H9 (cell line): Measurements from ENCODE around the gene CDH3. TPM values are rescaled to one million over a fixed set of nuclear protein-coding genes. Genes with fewer than 3 reads are reported as not detected.

ENCODE experiments used
- DNase-seq: peaks from one replicate; pipeline ENCODE4 v3.0.0-alpha.2; 2017
- H2AFZ ChIP-seq: one replicate; pipeline ENCODE4 v1.6.1; 2013; ENCODE audit warnings: mild to moderate bottlenecking, low read length, control low read depth, moderate library complexity
- H2AK5ac ChIP-seq: 2 replicates; pipeline ENCODE4 v1.6.1; 2013; ENCODE audit warnings: low read length, control low read depth, mixed read lengths; ENCODE audit not compliant: insufficient read length
- H2BK120ac ChIP-seq: one replicate; pipeline ENCODE4 v1.6.1; 2013; ENCODE audit warnings: low read depth, mild to moderate bottlenecking, low read length, control low read depth, inconsistent platforms; ENCODE audit not compliant: poor library complexity, severe bottlenecking
- H2BK12ac ChIP-seq: 2 replicates; pipeline ENCODE4 v1.6.1; 2013; ENCODE audit warnings: low read length, control low read depth, mixed read lengths, low read depth; ENCODE audit not compliant: insufficient read length
- H2BK15ac ChIP-seq: 2 replicates; pipeline ENCODE4 v1.6.1; 2013; ENCODE audit warnings: low read depth, low read length, control low read depth
- H2BK20ac ChIP-seq: one replicate; pipeline ENCODE4 v1.6.1; 2013; ENCODE audit warnings: low read depth, mild to moderate bottlenecking, low read length, control low read depth, inconsistent platforms; ENCODE audit not compliant: poor library complexity, severe bottlenecking
- H2BK5ac ChIP-seq: 2 replicates; pipeline ENCODE4 v1.6.1; 2013; ENCODE audit warnings: low read length, control low read depth, mixed read lengths; ENCODE audit not compliant: insufficient read length
- H3K14ac ChIP-seq: 2 replicates; pipeline ENCODE4 v1.6.1; 2013; ENCODE audit warnings: low read length, control low read depth; ENCODE audit not compliant: insufficient read depth
- H3K18ac ChIP-seq: 2 replicates; pipeline ENCODE4 v1.6.1; 2013; ENCODE audit warnings: low read depth, mild to moderate bottlenecking, mixed read lengths, low read length, control low read depth; ENCODE audit not compliant: insufficient read length
- H3K23ac ChIP-seq: 2 replicates; pipeline ENCODE4 v1.6.1; 2013; ENCODE audit warnings: low read length, control low read depth, mixed read lengths, low read depth; ENCODE audit not compliant: insufficient read length
- H3K23me2 ChIP-seq: 2 replicates; pipeline ENCODE4 v1.6.1; 2013; ENCODE audit warnings: low read depth, mild to moderate bottlenecking, mixed read lengths, low read length, control low read depth; ENCODE audit not compliant: insufficient read length, poor library complexity, severe bottlenecking
- H3K27ac ChIP-seq: 2 replicates; pipeline ENCODE4 v1.5.1; 2013; ENCODE audit warnings: low read length, control low read depth, mixed read lengths, low read depth; ENCODE audit not compliant: insufficient read length
- H3K27me3 ChIP-seq: 2 replicates; pipeline ENCODE4 v1.6.1; 2013; ENCODE audit warnings: low read length, control low read depth, inconsistent platforms; ENCODE audit not compliant: insufficient read depth
- H3K4ac ChIP-seq: 2 replicates; pipeline ENCODE4 v1.6.1; 2013; ENCODE audit warnings: low read depth, mild to moderate bottlenecking, control low read depth, inconsistent platforms, low read length, moderate library complexity
- H3K4me1 ChIP-seq: 2 replicates; pipeline ENCODE4 v1.6.1; 2013; ENCODE audit warnings: low read length, control low read depth, inconsistent platforms; ENCODE audit not compliant: insufficient read depth
- H3K4me2 ChIP-seq: 2 replicates; pipeline ENCODE4 v1.6.1; 2013; ENCODE audit warnings: low read length, control low read depth, mixed read lengths; ENCODE audit not compliant: insufficient read length, insufficient read depth
- H3K56ac ChIP-seq: 2 replicates; pipeline ENCODE4 v1.6.1; 2013; ENCODE audit warnings: low read depth, mild to moderate bottlenecking, mixed read lengths, low read length, control low read depth; ENCODE audit not compliant: insufficient read length
- H3K79me1 ChIP-seq: 2 replicates; pipeline ENCODE4 v1.6.1; 2013; ENCODE audit warnings: low read depth, mild to moderate bottlenecking, moderate library complexity, low read length, control low read depth, inconsistent platforms; ENCODE audit not compliant: insufficient read depth, poor library complexity, severe bottlenecking
- H3K79me2 ChIP-seq: 2 replicates; pipeline ENCODE4 v1.6.1; 2013; ENCODE audit warnings: low read length, control low read depth, inconsistent platforms; ENCODE audit not compliant: insufficient read depth
- H3K9ac ChIP-seq: 2 replicates; pipeline ENCODE4 v1.6.1; 2013; ENCODE audit warnings: low read length, control low read depth, mixed read lengths; ENCODE audit not compliant: insufficient read length; ENCODE audit errors: extremely low read depth
- H3K9me3 ChIP-seq: one replicate; pipeline ENCODE4 v1.6.1; 2013; ENCODE audit warnings: low read depth, low read length, inconsistent platforms; ENCODE audit not compliant: control insufficient read depth
- H3T11ph ChIP-seq: one replicate; pipeline ENCODE4 v1.6.1; 2013; ENCODE audit warnings: mild to moderate bottlenecking, low read length, control low read depth, inconsistent platforms
- H4K20me1 ChIP-seq: one replicate; pipeline ENCODE4 v1.6.1; 2013; ENCODE audit not compliant: control insufficient read depth, insufficient read length, insufficient read depth
- H4K5ac ChIP-seq: 2 replicates; pipeline ENCODE4 v1.6.1; 2013; ENCODE audit warnings: low read depth, mild to moderate bottlenecking, mixed read lengths, low read length, control low read depth; ENCODE audit not compliant: insufficient read length
- H4K8ac ChIP-seq: replicated peaks from 2 replicates; pipeline ENCODE4 v1.6.1; 2013; ENCODE audit warnings: low read length, control low read depth, mixed read lengths, low read depth; ENCODE audit not compliant: insufficient read length
- H4K91ac ChIP-seq: 2 replicates; pipeline ENCODE4 v1.6.1; 2013; ENCODE audit warnings: low read depth, mild to moderate bottlenecking, moderate library complexity, mixed read lengths, low read length, control low read depth; ENCODE audit not compliant: insufficient read length
- H3K27ac Mint-ChIP-seq, 3 experiments: 2 replicates in 2 of 3; 3 replicates in 1 of 3; pipeline ENCODE4 v1.8.0; 2020 to 2021; ENCODE audit warnings: mixed read lengths in 3 of 3, mild to moderate bottlenecking in 1 of 3, moderate library complexity in 1 of 3
- H3K27me3 Mint-ChIP-seq: 2 replicates; pipeline ENCODE4 v1.8.0; 2021; ENCODE audit warnings: low read depth, mild to moderate bottlenecking, moderate library complexity, mixed read lengths
- H3K36me3 Mint-ChIP-seq, 3 experiments: 2 replicates in 2 of 3; 3 replicates in 1 of 3; pipeline ENCODE4 v1.8.0; 2020 to 2021; ENCODE audit warnings: low read depth in 3 of 3, mixed read lengths in 3 of 3; ENCODE audit not compliant: insufficient read depth in 1 of 3
- H3K4me1 Mint-ChIP-seq, 2 experiments: 2 replicates each; pipeline ENCODE4 v1.8.0; 2020; ENCODE audit warnings: mixed read lengths in 2 of 2
- H3K4me3 Mint-ChIP-seq, 2 experiments: 2 replicates in 1 of 2; 3 replicates in 1 of 2; pipeline ENCODE4 v1.8.0; 2020 to 2021; ENCODE audit warnings: mild to moderate bottlenecking in 2 of 2, mixed read lengths in 2 of 2, moderate library complexity in 1 of 2
- H3K9me3 Mint-ChIP-seq, 2 experiments: 2 replicates in 1 of 2; 3 replicates in 1 of 2; pipeline ENCODE4 v1.8.0; 2020; ENCODE audit warnings: mild to moderate bottlenecking in 2 of 2, mixed read lengths in 2 of 2, moderate library complexity in 1 of 2
- CTCF ChIP-seq: fragments of 200-600 bp; sonication (generic); conservative IDR thresholded peaks from 3 replicates; pipeline ENCODE4 v1.8.0; 2021; ENCODE audit warnings: antibody characterized with exemption, mild to moderate bottlenecking
- WGBS: extraction: QIAGEN DNeasy Blood & Tissue Kit; methylation state at CpG from one replicate; pipeline ENCODE4 v1.1.7; 2013; ENCODE audit warnings: missing lambda C conversion rate, low lambda C conversion rate, mixed read lengths; ENCODE audit not compliant: insufficient read length; ENCODE audit errors: extremely low coverage; 5-methylcytosine and 5-hydroxymethylcytosine counted together
- total RNA-seq: library from RNA; stranded (reverse); gene quantifications from 2 replicates; pipeline ENCODE4 v1.2.1, GENCODE V29; 2021

Gene CDH3
- total RNA-seq, 1 experiment from 2014 or later: 97.2 TPM

GRCh38 chr16:68685685-68686478, 40.8 kb downstream of the CDH3 start:
- Histone ChIP-seq H2BK120ac (no peak overlapping the region), H3K56ac (no peak overlapping the region), H3K79me2 (no peaks in the 10 kb centered on the region), H3K9ac (no peak overlapping the region), H4K20me1 (no peaks in the 10 kb centered on the region), H3K4me2 (no peak overlapping the region), H3K18ac (no peak overlapping the region), H3K23ac (no peak overlapping the region), H4K91ac (no peak overlapping the region), H3K4ac (no peak overlapping the region), H3K23me2 (no peaks in the 10 kb centered on the region), H3K27me3 (no peaks in the 10 kb centered on the region), H4K5ac (no peak overlapping the region), H3T11ph (no peak overlapping the region), H2BK12ac (no peak overlapping the region), H2BK5ac (no peak overlapping the region), H2AFZ (no peak overlapping the region), H3K4me1 (no peaks in the 10 kb centered on the region), H3K79me1 (no peaks in the 10 kb centered on the region), H3K27ac (no peak overlapping the region), H2AK5ac (no peak overlapping the region), H4K8ac (no peak overlapping the region), H3K14ac (no peak overlapping the region), H2BK15ac (no peak overlapping the region), H2BK20ac (no peak overlapping the region), H3K9me3 (no peaks in the 10 kb centered on the region)
- peaks cover 39 to 76% (median 66%) of the 10 kb centered on the region in 3 experiments for H3K36me3 Mint-ChIP-seq
- DNase-seq: no peak
- no peak for TF ChIP-seq CTCF
- no peak overlapping the region for H3K4me3 Mint-ChIP-seq
- no peaks in the 10 kb centered on the region for H3K27me3 Mint-ChIP-seq
- peaks cover 0 to 5% of the 10 kb centered on the region in 2 experiments; a peak in 1 of 4 replicates for H3K4me1 Mint-ChIP-seq
- no peaks in the 10 kb centered on the region for H3K9me3 Mint-ChIP-seq
- no CpG with 5 or more reads among the region's 22 CpGs for WGBS
- H3K27ac Mint-ChIP-seq: peak overlapping the region in 1 of 3 experiments; percentile 8; a peak in 3 of 7 replicates
